ENCODE data around the gene CYP17A1.

- TF ChIP-seq YY1 (IDR thresholded peaks at IDR 0.05; ENCODE audit: insufficient read depth, insufficient read length) (no peak), ZNF274 (IDR thresholded peaks at IDR 0.05; ENCODE audit: low read depth, low read length) (no peak)
Observed at GRCh38 chr10:102869258-102870198, 32.3 kb upstream of the CYP17A1 start, which contains the start of gene AS3MT.
